ENCODE measurements around the gene FAM25C.
"Not testable (repeated sequence)": the region's sequence is repeated elsewhere in the genome, so short reads cannot be mapped to it uniquely, and the experiment has no call there.

GRCh38 chr10:47994045-47994444, 5.5 kb downstream of the FAM25C start:
- TF ChIP-seq, protein P1, sequence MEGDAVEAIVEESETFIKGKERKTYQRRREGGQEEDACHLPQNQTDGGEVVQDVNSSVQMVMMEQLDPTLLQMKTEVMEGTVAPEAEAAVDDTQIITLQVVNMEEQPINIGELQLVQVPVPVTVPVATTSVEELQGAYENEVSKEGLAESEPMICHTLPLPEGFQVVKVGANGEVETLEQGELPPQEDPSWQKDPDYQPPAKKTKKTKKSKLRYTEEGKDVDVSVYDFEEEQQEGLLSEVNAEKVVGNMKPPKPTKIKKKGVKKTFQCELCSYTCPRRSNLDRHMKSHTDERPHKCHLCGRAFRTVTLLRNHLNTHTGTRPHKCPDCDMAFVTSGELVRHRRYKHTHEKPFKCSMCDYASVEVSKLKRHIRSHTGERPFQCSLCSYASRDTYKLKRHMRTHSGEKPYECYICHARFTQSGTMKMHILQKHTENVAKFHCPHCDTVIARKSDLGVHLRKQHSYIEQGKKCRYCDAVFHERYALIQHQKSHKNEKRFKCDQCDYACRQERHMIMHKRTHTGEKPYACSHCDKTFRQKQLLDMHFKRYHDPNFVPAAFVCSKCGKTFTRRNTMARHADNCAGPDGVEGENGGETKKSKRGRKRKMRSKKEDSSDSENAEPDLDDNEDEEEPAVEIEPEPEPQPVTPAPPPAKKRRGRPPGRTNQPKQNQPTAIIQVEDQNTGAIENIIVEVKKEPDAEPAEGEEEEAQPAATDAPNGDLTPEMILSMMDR (IDR thresholded peaks at IDR 0.05): not testable (repeated sequence)
- TF ChIP-seq POLR2A, EP300 (IDR thresholded peaks at IDR 0.05): not testable (repeated sequence)

Measured in tibial nerve (tissue), 4 donors.